Naive B cell (primary cell): ENCODE data around the gene MAPK9. TPM values are rescaled to one million over a fixed set of nuclear protein-coding genes. Genes with fewer than 3 reads are reported as not detected.

Source experiments
- ATAC-seq, 2 donors: fragments of 150-1000 bp; cut with Tn5 transposase; 2 replicates each; pipeline ENCODE4 v1.10.0; 2021; ENCODE audit warnings: low read depth in 2 of 2, mild to moderate bottlenecking in 2 of 2, moderate library complexity in 2 of 2
- DNase-seq: peaks from one replicate; pipeline ENCODE4 v3.0.0; 2022
- H3K27ac Mint-ChIP-seq, 6 donors: one replicate each; pipeline ENCODE4 v1.8.0; 2020 to 2022; ENCODE audit warnings: mild to moderate bottlenecking in 6 of 6, mixed read lengths in 6 of 6, moderate library complexity in 5 of 6, inconsistent platforms in 2 of 6
- H3K27me3 Mint-ChIP-seq, 3 donors: one replicate each; pipeline ENCODE4 v1.8.0; 2021 to 2022; ENCODE audit warnings: mixed read lengths in 3 of 3, mild to moderate bottlenecking in 1 of 3
- H3K36me3 Mint-ChIP-seq, 2 donors: one replicate each; pipeline ENCODE4 v1.8.0; 2020 to 2022; ENCODE audit warnings: mixed read lengths in 2 of 2, inconsistent platforms in 1 of 2, mild to moderate bottlenecking in 1 of 2
- H3K4me1 Mint-ChIP-seq, 3 donors: one replicate each; pipeline ENCODE4 v1.8.0; 2020 to 2022; ENCODE audit warnings: mixed read lengths in 3 of 3, inconsistent platforms in 1 of 3, mild to moderate bottlenecking in 1 of 3, moderate library complexity in 1 of 3
- H3K4me3 Mint-ChIP-seq, 8 donors: one replicate each; pipeline ENCODE4 v1.8.0; 2020 to 2022; ENCODE audit warnings: mild to moderate bottlenecking in 8 of 8, mixed read lengths in 8 of 8, moderate library complexity in 8 of 8, inconsistent platforms in 2 of 8
- H3K9me3 Mint-ChIP-seq, 7 donors: one replicate each; pipeline ENCODE4 v1.8.0; 2020 to 2022; ENCODE audit warnings: mixed read lengths in 7 of 7, mild to moderate bottlenecking in 5 of 7, inconsistent platforms in 2 of 7, moderate library complexity in 1 of 7
- polyA plus RNA-seq, 6 donors: library from polyadenylated mRNA; unstranded; fragments of 300-500 nt; fragmentation: Illumina TruSeq; gene quantifications; one replicate each; pipeline ENCODE4 v1.2.3, GENCODE V29; 2021; ENCODE audit warnings: low read depth in 6 of 6

The MAPK9 gene
- polyA plus RNA-seq, 6 donors from 2014 or later, result 14.5 to 29.2 (median 23.2) TPM

DNA sequence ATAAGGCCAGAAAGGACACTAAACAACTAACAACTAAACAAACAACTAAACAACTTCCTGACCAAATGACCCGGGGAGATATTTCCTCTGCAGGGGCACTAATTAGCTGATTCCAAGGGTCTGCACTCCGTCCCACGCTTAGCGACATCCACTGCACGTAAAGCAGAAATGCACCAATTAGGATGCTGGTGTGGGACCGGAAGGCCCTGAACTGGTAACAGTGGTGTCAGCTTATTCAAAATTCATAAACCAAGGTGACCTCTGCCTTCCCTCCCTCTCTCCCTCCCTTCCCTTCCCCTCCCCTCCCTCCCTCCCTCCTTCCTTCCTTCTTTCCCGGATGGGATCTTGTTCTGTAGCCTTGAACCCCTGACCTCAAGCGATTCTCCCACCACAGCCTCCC lies 92.5 kb downstream of the MAPK9 start:
- DNase-seq, result no peak
- no peak for ATAC-seq
- H3K27ac Mint-ChIP-seq, result no peak overlapping the region

DNA sequence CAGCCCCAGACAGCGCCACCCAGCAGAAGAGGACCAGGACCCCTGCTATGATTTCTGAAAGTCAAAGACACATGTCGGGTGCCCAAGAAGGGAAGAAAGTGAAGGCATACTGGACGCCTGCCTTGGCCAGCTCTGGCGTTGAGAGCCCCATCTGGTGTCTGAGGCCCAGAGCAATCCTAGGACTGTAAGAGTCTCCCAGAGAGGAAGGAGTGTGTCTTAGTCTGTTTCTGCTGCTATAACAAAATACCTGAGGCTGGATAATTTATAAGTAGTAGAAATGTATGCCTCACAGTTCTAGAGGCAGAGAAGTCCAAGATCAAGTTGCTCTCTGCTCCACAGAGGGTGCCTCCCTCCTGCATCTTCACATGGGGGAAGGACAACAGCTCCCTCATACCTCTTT lies 93.7 kb downstream of the MAPK9 start:
- Mint-ChIP-seq H3K4me3 (no peak overlapping the region), H3K27me3 (peaks cover 8 to 43% (median 16%) of the 10 kb centered on the region in 3 donors), H3K4me1 (no peaks in the 10 kb centered on the region), H3K27ac (no peak overlapping the region), H3K36me3 (no peaks in the 10 kb centered on the region), H3K9me3 (peaks cover 0 to 3% (median 0%) of the 10 kb centered on the region in 7 donors)
- no peak for ATAC-seq
- no peak for DNase-seq

More for the DNA sequence above, 92.5 kb downstream of the MAPK9 start:
- Mint-ChIP-seq H3K36me3 (no peaks in the 10 kb centered on the region), H3K27me3 (peaks cover 8 to 50% (median 19%) of the 10 kb centered on the region in 3 donors), H3K9me3 (peaks cover 0 to 3% (median 0%) of the 10 kb centered on the region in 7 donors), H3K4me1 (no peaks in the 10 kb centered on the region), H3K4me3 (no peak overlapping the region)

DNA sequence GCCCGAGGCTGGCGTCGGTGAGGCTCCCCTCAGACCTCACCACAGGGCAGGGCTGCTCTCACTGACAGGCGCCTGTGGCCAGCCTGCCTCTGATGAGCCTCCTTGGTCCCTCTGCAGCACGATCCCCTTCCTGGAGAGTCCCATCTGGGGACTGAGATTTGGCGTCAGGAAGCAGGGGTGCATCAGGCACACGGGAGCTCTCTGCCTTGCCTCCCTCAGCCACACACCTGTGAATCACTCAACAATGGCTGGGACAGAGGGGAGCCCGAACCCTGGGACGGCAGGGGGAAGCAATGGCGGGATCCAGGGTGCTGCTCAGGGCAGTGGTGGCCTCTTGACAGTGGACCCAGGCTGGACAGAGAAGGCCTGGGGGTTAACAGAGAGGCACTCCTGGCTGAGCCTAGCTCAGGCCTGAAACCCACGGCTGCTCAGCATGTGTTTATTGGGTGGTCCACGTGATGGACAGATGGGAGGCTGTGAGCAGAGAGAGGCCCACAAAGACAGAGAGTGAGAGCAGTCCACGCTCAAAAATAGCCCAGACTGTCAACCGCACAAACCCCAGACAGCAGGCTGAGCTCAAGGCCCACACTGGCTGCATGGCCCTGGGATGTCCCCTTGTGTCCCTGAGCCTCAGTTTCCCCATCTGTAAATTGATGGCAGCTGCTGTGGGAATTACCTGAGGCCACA lies 94.7 kb downstream of the MAPK9 start:
- Mint-ChIP-seq H3K9me3 (peaks cover 0 to 3% (median 0%) of the 10 kb centered on the region in 7 donors), H3K4me1 (no peaks in the 10 kb centered on the region), H3K36me3 (no peaks in the 10 kb centered on the region), H3K4me3 (no peak overlapping the region), H3K27ac (peak overlapping the region in 1 of 6 donors; percentile 32), H3K27me3 (peaks cover 8 to 43% (median 12%) of the 10 kb centered on the region in 3 donors)
- DNase-seq (no peak), ATAC-seq (no peak)

DNA sequence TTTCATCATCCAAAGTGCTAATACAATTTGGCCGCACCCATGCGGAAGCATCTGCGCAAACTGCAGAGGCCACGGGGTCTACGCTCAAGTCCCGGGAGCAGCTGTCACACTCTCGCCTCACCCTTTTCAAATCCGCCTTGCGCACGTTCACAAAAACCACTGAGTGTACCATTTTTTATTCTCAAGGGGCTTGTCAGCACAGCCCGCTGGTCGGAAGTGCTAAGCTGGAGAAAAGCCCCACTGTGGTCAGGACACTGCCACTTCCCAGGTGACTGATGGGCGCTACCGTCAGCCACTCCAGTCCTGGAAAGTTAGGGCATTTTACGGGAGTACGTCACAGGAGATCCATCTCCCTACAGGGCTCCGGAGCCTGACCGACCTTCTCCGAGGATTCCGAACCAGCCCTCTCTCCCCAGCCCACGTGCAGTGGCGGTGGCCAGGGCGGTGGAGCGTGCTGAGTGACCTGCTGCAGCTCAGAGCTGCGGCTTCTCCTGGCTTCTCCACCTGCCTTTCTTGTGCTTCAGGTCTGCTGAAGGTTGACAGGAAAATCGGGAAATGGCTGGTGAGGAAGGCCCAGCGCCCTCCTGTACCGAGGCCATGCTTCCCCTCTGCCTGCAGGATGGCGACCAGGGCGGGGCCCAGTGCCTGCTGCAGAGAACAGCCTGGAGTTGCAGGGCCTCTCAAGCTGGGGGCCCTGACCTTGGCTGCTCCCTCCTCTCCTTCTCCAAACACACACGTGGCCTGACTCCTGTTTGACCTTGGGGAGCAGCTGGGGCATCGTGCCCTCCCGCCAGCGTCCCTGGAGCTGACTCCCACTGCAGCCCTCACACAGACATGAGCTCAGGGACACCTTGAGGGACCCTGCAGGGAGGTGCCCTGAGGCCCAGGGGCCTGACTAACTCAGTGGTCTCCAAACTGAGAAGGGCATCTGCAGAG lies 97.2 kb downstream of the MAPK9 start:
- peaks cover 0 to 3% (median 0%) of the 10 kb centered on the region in 7 donors for H3K9me3 Mint-ChIP-seq
- no peak for ATAC-seq
- peaks cover 3 to 24% (median 5%) of the 10 kb centered on the region in 3 donors for H3K27me3 Mint-ChIP-seq
- no peaks in the 10 kb centered on the region for H3K4me1 Mint-ChIP-seq
- H3K4me3 Mint-ChIP-seq, result no peak overlapping the region
- H3K27ac Mint-ChIP-seq, result no peak overlapping the region
- DNase-seq, result no peak
- no peaks in the 10 kb centered on the region for H3K36me3 Mint-ChIP-seq

DNA sequence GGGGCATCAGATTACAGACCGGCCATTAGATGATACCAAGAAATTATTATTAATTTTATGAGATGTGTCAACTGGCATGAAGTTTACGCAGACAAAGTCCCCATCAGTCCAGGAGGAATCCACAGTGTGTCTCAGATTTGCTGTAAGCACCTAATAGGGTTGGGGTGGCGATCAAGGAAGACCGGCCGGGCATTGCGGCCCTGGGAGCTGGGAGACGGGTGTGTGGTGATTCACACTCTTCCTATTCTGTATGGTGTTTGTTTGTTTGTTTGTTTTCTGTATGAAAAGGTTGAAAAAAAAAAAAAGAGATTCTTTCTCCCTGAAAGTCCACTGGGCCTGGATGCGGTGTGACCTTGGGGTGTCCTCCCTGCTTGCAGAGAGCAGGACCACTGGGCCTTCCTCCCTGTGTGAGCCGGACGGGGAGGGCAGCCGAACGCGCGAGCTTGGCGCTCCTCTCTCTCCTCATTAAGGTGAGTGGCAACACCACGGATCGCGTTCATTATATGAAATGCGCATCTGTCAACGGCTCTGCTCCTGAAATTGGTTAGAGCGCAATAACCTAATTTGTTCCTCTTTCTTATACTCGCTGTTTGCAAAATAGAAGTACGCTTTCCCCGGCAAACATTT lies 98.0 kb downstream of the MAPK9 start:
- Mint-ChIP-seq H3K36me3 (no peaks in the 10 kb centered on the region), H3K27ac (no peak overlapping the region), H3K4me3 (no peak overlapping the region), H3K27me3 (peaks cover 3 to 24% (median 8%) of the 10 kb centered on the region in 3 donors), H3K9me3 (peaks cover 0 to 4% (median 0%) of the 10 kb centered on the region in 7 donors), H3K4me1 (no peaks in the 10 kb centered on the region)
- no peak for DNase-seq
- ATAC-seq, result no peak

DNA sequence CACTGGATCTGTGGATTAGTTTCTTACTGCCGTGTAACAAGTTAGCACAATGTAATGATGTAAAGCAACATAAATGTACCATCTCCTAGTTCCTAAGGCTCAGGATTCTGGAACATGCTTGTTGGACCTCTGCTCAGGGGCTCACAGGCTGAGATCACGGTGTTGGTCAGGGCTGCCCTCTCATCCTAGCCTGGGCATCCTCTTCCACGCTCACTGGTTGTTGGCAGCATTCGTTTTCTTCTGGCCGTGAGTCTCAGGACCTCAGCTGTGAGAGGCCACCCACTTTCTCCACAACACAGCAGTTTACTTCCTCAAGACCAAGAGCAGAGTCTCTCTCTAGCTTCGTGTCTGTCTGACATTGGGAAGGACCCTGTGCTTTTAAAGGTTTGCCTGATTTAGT lies 100.2 kb downstream of the MAPK9 start:
- DNase-seq, result no peak

DNA sequence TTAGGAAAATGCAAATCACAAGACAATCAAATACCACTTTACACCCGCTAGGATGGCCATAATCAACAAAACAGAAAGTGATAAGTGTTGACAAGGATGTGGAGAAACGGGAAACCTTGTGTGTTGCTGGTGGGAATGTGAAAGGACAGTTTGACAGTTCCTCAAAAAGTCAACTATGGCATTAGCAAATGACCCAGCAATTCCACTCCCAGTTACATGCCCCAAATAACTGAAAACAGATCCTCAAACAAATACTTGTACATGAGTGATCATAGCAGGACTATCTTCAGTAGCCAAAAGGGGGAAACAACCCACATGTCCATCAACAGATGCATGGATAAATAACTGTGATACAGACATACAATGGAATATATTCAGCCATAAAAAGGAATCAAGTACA lies 104.1 kb downstream of the MAPK9 start:
- ATAC-seq (no peak), DNase-seq (no peak)
- H3K27ac Mint-ChIP-seq, result no peak overlapping the region
- peaks cover 4 to 30% (median 11%) of the 10 kb centered on the region in 7 donors for H3K9me3 Mint-ChIP-seq
- H3K4me1 Mint-ChIP-seq, result no peaks in the 10 kb centered on the region
- no peak overlapping the region for H3K4me3 Mint-ChIP-seq
- peaks cover 0 to 20% (median 13%) of the 10 kb centered on the region in 3 donors for H3K27me3 Mint-ChIP-seq
- no peaks in the 10 kb centered on the region for H3K36me3 Mint-ChIP-seq

More for the DNA sequence above, 100.2 kb downstream of the MAPK9 start:
- no peaks in the 10 kb centered on the region for H3K36me3 Mint-ChIP-seq
- H3K27ac Mint-ChIP-seq, result no peak overlapping the region
- no peaks in the 10 kb centered on the region for H3K4me1 Mint-ChIP-seq
- peaks cover 4 to 12% (median 6%) of the 10 kb centered on the region in 7 donors for H3K9me3 Mint-ChIP-seq
- no peak for ATAC-seq
- peak overlapping the region in 1 of 8 donors; percentile 47 for H3K4me3 Mint-ChIP-seq
- peaks cover 3 to 20% (median 14%) of the 10 kb centered on the region in 3 donors for H3K27me3 Mint-ChIP-seq

Other genes with a start within 250 kb of the MAPK9 start
- gene RNF130, start 220.3 kb downstream of the MAPK9 start, polyA plus RNA-seq, result 10 to 100 TPM; 20.1 to 36.1 (median 25.3) TPM
- gene RASGEF1C, start 82.9 kb downstream of the MAPK9 start, polyA plus RNA-seq, result not detected
- gene GFPT2, start 61.3 kb upstream of the MAPK9 start, polyA plus RNA-seq, result under 1 TPM in 2 of 6 donors, not detected in 4; 0.08 to 0.10 TPM
- 1 to 10 TPM in 5 of 6 donors, under 1 TPM in 1; 0.84 to 8.8 (median 6.3) TPM for gene CNOT6, start 202.3 kb upstream of the MAPK9 start, polyA plus RNA-seq